Measurements from ENCODE around the gene ATF7IP2. TPM values are rescaled to one million over a fixed set of nuclear protein-coding genes. Genes with fewer than 3 reads are reported as not detected.
"Not testable (repeated sequence)": the region's sequence is repeated elsewhere in the genome, so short reads cannot be mapped to it uniquely, and the experiment has no call there.

Gene ATF7IP2
- total RNA-seq, 1 experiment from 2014 or later, result 7.4 TPM

DNA sequence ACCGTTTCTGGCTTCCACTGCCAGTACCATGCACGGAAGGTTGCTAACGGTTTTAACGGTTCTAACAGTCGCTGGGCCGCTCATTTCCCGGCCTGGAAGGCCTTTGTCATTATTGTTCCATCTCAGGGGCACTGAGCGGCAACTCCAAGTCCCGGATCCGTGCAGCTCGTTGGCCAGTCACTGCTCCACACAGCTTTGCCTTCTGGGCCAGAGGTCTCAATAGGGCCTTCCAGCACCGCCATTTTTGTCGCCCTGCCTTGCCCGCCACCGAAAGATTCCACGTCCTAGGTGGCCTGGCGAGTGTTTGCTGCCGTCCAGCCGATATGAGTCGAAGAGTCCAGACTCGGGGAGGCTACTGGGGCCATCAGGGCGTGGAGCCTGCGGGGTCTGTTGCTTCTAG is 30.3 kb upstream of the ATF7IP2 start:
- Histone ChIP-seq H3K79me2 (ENCODE audit: insufficient read depth, low read length) (no peaks in the 10 kb centered on the region), H3K36me3 (ENCODE audit: control insufficient read depth in 1 of 2, insufficient read depth in 2 of 2, low read length in 2 of 2) (no peaks in the 10 kb centered on the region), H3K4me3 (replicated peaks in 1 of 2; ENCODE audit: low read depth in 1 of 2, low read length in 2 of 2) (no peak overlapping the region), H3K4me1 (ENCODE audit: control insufficient read depth in 1 of 2, insufficient read depth in 2 of 2, low read length in 2 of 2) (no peaks in the 10 kb centered on the region), H3K27me3 (ENCODE audit: insufficient read depth, low read length) (no peaks in the 10 kb centered on the region), H3K9me3 (ENCODE audit: control insufficient read depth in 1 of 2, insufficient read depth in 1 of 2, low read depth in 1 of 2, low read length in 2 of 2) (no peaks in the 10 kb centered on the region), H3K27ac (ENCODE audit: low read depth, low read length) (no peak overlapping the region), H3K4me2 (ENCODE audit: low read length) (no peak overlapping the region), H4K20me1 (ENCODE audit: insufficient read depth) (no peaks in the 10 kb centered on the region), H3K9me2 (ENCODE audit: insufficient read depth) (no peaks in the 10 kb centered on the region), H3K9ac (ENCODE audit: low read length) (no peak overlapping the region), H2AFZ (ENCODE audit: low read depth, low read length, poor library complexity, severe bottlenecking) (no peak overlapping the region)
- ChIA-PET CTCF (no interaction called here), POLR2A (no interaction called here), RAD21 (ENCODE audit: low non-redundant PET in 1 of 2, low total read pairs in 2 of 2, uncharacterized antibody in 2 of 2, unreplicated experiment in 2 of 2) (no interaction called here)
- DNase-seq (ENCODE audit: low read depth, low spot score) (no peak), ATAC-seq (no peak)
- TF ChIP-seq FOSL1 (IDR thresholded peaks at IDR 0.05; ENCODE audit: low read depth), result no peak
- no TSS peak for BruUV-seq (replicated peaks)
- intact Hi-C loops (cut with micrococcal nuclease), result no loop called here

- no peaks in the 10 kb centered on the region for H3K9me3 ChIP-seq (ENCODE audit: control insufficient read depth in 1 of 2, insufficient read depth in 1 of 2, low read depth in 1 of 2, low read length in 2 of 2)
- H3K4me2 ChIP-seq (ENCODE audit: low read length), result no peak overlapping the region
- no peak for DNase-seq (ENCODE audit: low read depth, low spot score)
- no peak overlapping the region for H3K9ac ChIP-seq (ENCODE audit: low read length)
- BruUV-seq (replicated peaks), result no TSS peak
- RAD21 ChIA-PET (ENCODE audit: low non-redundant PET in 1 of 2, low total read pairs in 2 of 2, uncharacterized antibody in 2 of 2, unreplicated experiment in 2 of 2), result no interaction called here
- no peaks in the 10 kb centered on the region for H3K79me2 ChIP-seq (ENCODE audit: insufficient read depth, low read length)
- TF ChIP-seq SIN3A (IDR thresholded peaks at IDR 0.05; ENCODE audit: low read depth) (no peak), ELF1 (IDR thresholded peaks at IDR 0.05; ENCODE audit: borderline replicate concordance, low read depth) (no peak), JUND (IDR thresholded peaks at IDR 0.05) (no peak)
- intact Hi-C loops (cut with micrococcal nuclease), result no loop called here
- no peaks in the 10 kb centered on the region for H3K4me1 ChIP-seq (ENCODE audit: control insufficient read depth in 1 of 2, insufficient read depth in 2 of 2, low read length in 2 of 2)
- no peak overlapping the region for H3K27ac ChIP-seq (ENCODE audit: low read depth, low read length)
- H3K4me3 ChIP-seq (replicated peaks in 1 of 2; ENCODE audit: low read depth in 1 of 2, low read length in 2 of 2), result no peak overlapping the region
- H4K20me1 ChIP-seq (ENCODE audit: insufficient read depth), result no peaks in the 10 kb centered on the region
- H3K9me2 ChIP-seq (ENCODE audit: insufficient read depth), result no peaks in the 10 kb centered on the region
- POLR2A ChIA-PET, result no interaction called here
- H3K27me3 ChIP-seq (ENCODE audit: insufficient read depth, low read length), result no peaks in the 10 kb centered on the region
- H2AFZ ChIP-seq (ENCODE audit: low read depth, low read length, poor library complexity, severe bottlenecking), result no peak overlapping the region
- CTCF ChIA-PET, result no interaction called here
- no peaks in the 10 kb centered on the region for H3K36me3 ChIP-seq (ENCODE audit: control insufficient read depth in 1 of 2, insufficient read depth in 2 of 2, low read length in 2 of 2)
- ATAC-seq, result no peak
Observed at GRCh38 chr16:10356870-10357842, 28.7 kb upstream of the ATF7IP2 start.

GRCh38 chr16:10361747-10362076 is 24.1 kb upstream of the ATF7IP2 start:
- intact Hi-C loops (cut with micrococcal nuclease); H3K4me1 ChIP-seq (ENCODE audit: control insufficient read depth in 1 of 2, insufficient read depth in 2 of 2, low read length in 2 of 2); H3K27ac ChIP-seq (ENCODE audit: low read depth, low read length); H3K27me3 ChIP-seq (ENCODE audit: insufficient read depth, low read length); DNase-seq (ENCODE audit: low read depth, low spot score); ATAC-seq; H2AFZ ChIP-seq (ENCODE audit: low read depth, low read length, poor library complexity, severe bottlenecking); H3K4me3 ChIP-seq (replicated peaks in 1 of 2; ENCODE audit: low read depth in 1 of 2, low read length in 2 of 2); CTCF ChIA-PET; H4K20me1 ChIP-seq (ENCODE audit: insufficient read depth); H3K79me2 ChIP-seq (ENCODE audit: insufficient read depth, low read length); H3K9me3 ChIP-seq (ENCODE audit: control insufficient read depth in 1 of 2, insufficient read depth in 1 of 2, low read depth in 1 of 2, low read length in 2 of 2); H3K36me3 ChIP-seq (ENCODE audit: control insufficient read depth in 1 of 2, insufficient read depth in 2 of 2, low read length in 2 of 2); H3K9me2 ChIP-seq (ENCODE audit: insufficient read depth); H3K4me2 ChIP-seq (ENCODE audit: low read length); RAD21 ChIA-PET (ENCODE audit: low non-redundant PET in 1 of 2, low total read pairs in 2 of 2, uncharacterized antibody in 2 of 2, unreplicated experiment in 2 of 2); BruUV-seq (replicated peaks); H3K9ac ChIP-seq (ENCODE audit: low read length); POLR2A ChIA-PET: not testable (repeated sequence)
